Vagina (tissue), 2 donors: Measurements from ENCODE around the gene CLCA4. TPM values are rescaled to one million over a fixed set of nuclear protein-coding genes. Genes with fewer than 3 reads are reported as not detected.
"Not testable (repeated sequence)": the region's sequence is repeated elsewhere in the genome, so short reads cannot be mapped to it uniquely, and the experiment has no call there.

Source experiments
- DNase-seq, 2 donors: peaks; one replicate each; pipeline ENCODE4 v3.0.0-alpha.2; 2017; ENCODE audit errors: extremely low spot score in 2 of 2
- H3K27ac ChIP-seq: fragments of 200-600 bp; sonication (generic); one replicate; pipeline ENCODE4 v1.5.1; 2019
- H3K27me3 ChIP-seq: fragments of 200-600 bp; sonication (generic); one replicate; pipeline ENCODE4 v1.5.1; 2019
- H3K36me3 ChIP-seq, 2 donors: fragments of 200-600 bp; sonication (generic); one replicate each; pipeline ENCODE4 v1.5.1; 2017 to 2019
- H3K4me1 ChIP-seq: fragments of 200-600 bp; sonication (generic); one replicate; pipeline ENCODE4 v1.5.1; 2019
- H3K4me3 ChIP-seq, 2 donors: fragments of 200-600 bp; sonication (generic); 1 replicate in 1 of 2; 2 replicates in 1 of 2; pipeline ENCODE4 v1.5.1; 2016 to 2019
- H3K9me3 ChIP-seq: fragments of 200-600 bp; sonication (generic); one replicate; pipeline ENCODE4 v1.5.1; 2019
- CTCF ChIP-seq, 3 experiments: fragments of 450-650 bp in 2 of 3; fragments of 200-600 bp in 1 of 3; sonication (generic) in 1 of 3; IDR thresholded peaks; one replicate each; pipeline ENCODE4 v1.5.1; 2017 to 2019; ENCODE audit warnings: antibody characterized with exemption in 3 of 3, mild to moderate bottlenecking in 2 of 3, moderate library complexity in 2 of 3
- POLR2A ChIP-seq, 2 donors: fragments of 450-650 bp; IDR thresholded peaks; one replicate each; pipeline ENCODE4 v1.6.1; 2017; ENCODE audit warnings: antibody characterized with exemption in 2 of 2, mild to moderate bottlenecking in 2 of 2, moderate library complexity in 2 of 2
- POLR2AphosphoS5 ChIP-seq, 2 donors: sonication (generic); formaldehyde crosslinking; IDR thresholded peaks; one replicate each; pipeline ENCODE4 v1.9.0; 2017; ENCODE audit warnings: antibody characterized with exemption in 2 of 2, mild to moderate bottlenecking in 2 of 2, low read depth in 1 of 2; ENCODE audit not compliant: insufficient read depth in 1 of 2
- intact Hi-C: fragments of 100-400 bp; cut with DNase I; formaldehyde crosslinking; loops from one replicate; pipeline ENCODE4 v1.15.1; 2023
- total RNA-seq: library from RNA; depleted of rRNA; stranded (reverse); fragments of >200 nt; gene quantifications from one replicate; pipeline ENCODE4 v1.2.3, GENCODE V29; 2016

The CLCA4 gene
- total RNA-seq, 1 donor from 2014 or later = 44.0 TPM

DNA sequence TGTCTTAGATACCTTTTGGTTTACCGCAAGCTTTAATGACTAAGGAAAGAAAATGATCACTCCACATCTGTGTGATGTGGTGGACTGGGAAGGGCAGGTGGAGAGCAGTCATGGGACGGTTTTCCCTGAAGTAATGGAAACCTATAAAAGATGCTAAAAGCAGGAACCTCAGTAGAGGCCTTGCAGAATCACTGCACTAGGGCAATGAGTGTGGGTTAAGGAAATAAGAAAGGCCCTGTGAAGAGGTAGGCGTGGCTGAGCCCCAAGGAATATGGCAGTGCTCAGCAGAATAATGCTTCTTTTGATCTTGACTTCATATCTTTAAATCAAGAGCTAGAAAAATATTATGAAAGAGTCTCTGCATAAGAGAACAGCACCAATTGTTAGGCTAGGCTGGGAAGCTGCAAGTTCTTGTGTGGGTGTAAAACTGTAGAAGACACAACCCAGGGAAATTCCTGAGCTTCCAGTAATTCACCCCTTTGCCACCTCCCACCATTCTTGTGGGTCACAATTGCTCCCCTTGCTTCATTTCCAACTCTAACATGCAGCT, 49.9 kb downstream of the CLCA4 start:
- Histone ChIP-seq H3K4me3 (no peak overlapping the region), H3K9me3 (peaks cover 12% of the 10 kb centered on the region), H3K4me1 (no peaks in the 10 kb centered on the region), H3K36me3 (no peaks in the 10 kb centered on the region), H3K27ac (no peak overlapping the region), H3K27me3 (no peaks in the 10 kb centered on the region)
- no peak for DNase-seq
- TF ChIP-seq POLR2A (IDR thresholded peaks at IDR 0.05) (no peak), CTCF (IDR thresholded peaks at IDR 0.05) (no peak)
- intact Hi-C loops = no loop called here

GRCh38 chr1:86606080-86606479, 59.2 kb downstream of the CLCA4 start:
- H3K27ac ChIP-seq, H3K36me3 ChIP-seq, H3K4me1 ChIP-seq, intact Hi-C loops, H3K27me3 ChIP-seq, H3K9me3 ChIP-seq, H3K4me3 ChIP-seq, DNase-seq: not testable (repeated sequence)

GRCh38 chr1:86616433-86616832, 69.6 kb downstream of the CLCA4 start:
- H3K4me1 ChIP-seq = no peaks in the 10 kb centered on the region
- H3K27me3 ChIP-seq = no peaks in the 10 kb centered on the region
- no peaks in the 10 kb centered on the region for H3K9me3 ChIP-seq
- intact Hi-C loops = no loop called here
- no peak for DNase-seq
- no peaks in the 10 kb centered on the region for H3K36me3 ChIP-seq
- TF ChIP-seq POLR2A (IDR thresholded peaks at IDR 0.05) = no peak
- TF ChIP-seq POLR2AphosphoS5 (IDR thresholded peaks at IDR 0.05; ENCODE audit: insufficient read depth in 1 of 2, low read depth in 1 of 2) = no peak
- no peak overlapping the region for H3K27ac ChIP-seq
- no peak overlapping the region for H3K4me3 ChIP-seq

- no peak overlapping the region for H3K4me3 ChIP-seq
- H3K36me3 ChIP-seq = no peaks in the 10 kb centered on the region
- H3K9me3 ChIP-seq = no peaks in the 10 kb centered on the region
- H3K27me3 ChIP-seq = no peaks in the 10 kb centered on the region
- TF ChIP-seq CTCF (IDR thresholded peaks at IDR 0.05) (no peak), POLR2A (IDR thresholded peaks at IDR 0.05) (no peak), POLR2AphosphoS5 (IDR thresholded peaks at IDR 0.05; ENCODE audit: insufficient read depth in 1 of 2, low read depth in 1 of 2) (peak in 1 of 2 donors; percentile 36)
- no peaks in the 10 kb centered on the region for H3K4me1 ChIP-seq
- intact Hi-C loops = no loop called here
- H3K27ac ChIP-seq = no peak overlapping the region
- no peak for DNase-seq
These were observed 70.0 kb downstream of the CLCA4 start for GRCh38 chr1:86616871-86617270.

DNA sequence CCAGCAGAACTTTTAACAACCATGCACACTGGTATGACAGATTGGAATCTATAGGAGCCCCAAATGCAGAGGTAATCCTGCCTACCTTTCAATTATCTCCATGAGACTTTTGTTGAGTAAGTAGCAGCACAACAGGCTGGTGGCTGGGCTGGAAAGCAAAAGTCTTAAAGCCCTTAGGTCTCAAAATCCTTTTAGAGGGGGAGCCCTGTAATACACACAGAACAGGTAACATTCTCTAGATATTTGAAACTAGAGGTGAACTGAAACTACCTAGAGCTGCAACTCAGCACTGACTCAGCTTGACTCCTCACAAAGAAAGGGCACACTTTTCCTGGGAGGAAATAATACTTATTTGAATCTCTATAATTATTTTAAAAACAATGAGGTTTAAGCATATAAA, 71.5 kb downstream of the CLCA4 start:
- no peak for TF ChIP-seq CTCF (IDR thresholded peaks at IDR 0.05)
- TF ChIP-seq POLR2AphosphoS5 (IDR thresholded peaks at IDR 0.05; ENCODE audit: insufficient read depth in 1 of 2, low read depth in 1 of 2) = no peak
- no peak for TF ChIP-seq POLR2A (IDR thresholded peaks at IDR 0.05)
- Histone ChIP-seq H3K4me3 (no peak overlapping the region), H3K27me3 (no peaks in the 10 kb centered on the region), H3K27ac (no peak overlapping the region), H3K36me3 (no peaks in the 10 kb centered on the region), H3K9me3 (no peaks in the 10 kb centered on the region), H3K4me1 (no peaks in the 10 kb centered on the region)
- intact Hi-C loops = no loop called here
- DNase-seq = no peak

DNA sequence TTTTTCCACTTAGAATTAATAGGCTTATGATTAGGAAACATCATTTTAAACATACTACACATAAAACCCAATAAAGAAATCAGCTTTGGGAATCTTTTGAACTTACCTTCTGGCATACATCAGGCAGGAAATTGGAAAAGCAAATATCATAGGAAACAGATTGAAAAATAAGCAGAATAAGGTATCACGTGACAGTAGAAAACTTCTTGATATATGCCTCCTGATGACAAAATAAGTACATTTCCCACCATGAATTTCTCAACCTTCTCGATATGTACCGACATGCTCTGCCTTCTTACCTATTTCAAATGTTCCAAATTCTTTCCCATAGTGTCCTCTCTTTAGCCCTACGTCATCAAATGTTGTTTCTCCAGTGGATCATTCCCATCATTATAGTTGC, 72.4 kb downstream of the CLCA4 start:
- intact Hi-C loops = no loop called here
- Histone ChIP-seq H3K4me1 (no peaks in the 10 kb centered on the region), H3K9me3 (no peaks in the 10 kb centered on the region), H3K4me3 (no peak overlapping the region), H3K27ac (no peak overlapping the region), H3K27me3 (no peaks in the 10 kb centered on the region), H3K36me3 (no peaks in the 10 kb centered on the region)
- DNase-seq = no peak
- TF ChIP-seq POLR2AphosphoS5 (IDR thresholded peaks at IDR 0.05; ENCODE audit: insufficient read depth in 1 of 2, low read depth in 1 of 2) (no peak), POLR2A (IDR thresholded peaks at IDR 0.05) (no peak), CTCF (IDR thresholded peaks at IDR 0.05) (no peak)
